IMR-90 (cell line): Measurements from ENCODE around the gene SUPT3H. TPM values are rescaled to one million over a fixed set of nuclear protein-coding genes. Genes with fewer than 3 reads are reported as not detected.
A peak's percentile ranks its signal among the peaks of the same experiment; 100 is the strongest.

Experiments
- ATAC-seq: fragments of 200-7000 bp; cut with Tn5 transposase; 2 replicates; pipeline ENCODE4 v1.9.1; 2020; ENCODE audit warnings: low read depth, mild to moderate bottlenecking, moderate library complexity
- BruUV-seq: library from RNA; stranded (reverse); fragments of 400-500 nt; replicated peaks from 2 replicates; lab custom pipeline; 2021; lab: Mats Ljungman, UMichigan
- CTCF ChIA-PET: fragments of 300-600 bp; formaldehyde crosslinking; extraction: SDS; loops from one replicate; lab custom pipeline; 2021; ENCODE audit warnings: antibody characterized with exemption; lab: Yijun Ruan, JAX
- POLR2A ChIA-PET: fragments of 300-600 bp; sonication (Branson Sonifier 250); formaldehyde crosslinking; loops from one replicate; lab custom pipeline; 2022; ENCODE audit warnings: antibody characterized with exemption; ENCODE audit not compliant: unreplicated experiment; lab: Charles Lee
- DNase-seq: peaks from one replicate; pipeline ENCODE4 v3.0.0; 2013
- H2AFZ ChIP-seq: replicated peaks from 2 replicates; pipeline ENCODE3; 2013; ENCODE audit warnings: low read length, mild to moderate bottlenecking; ENCODE audit not compliant: poor library complexity
- H2AK5ac ChIP-seq: 2 replicates; pipeline ENCODE4 v1.6.1; 2013; ENCODE audit warnings: low read depth, low read length, inconsistent platforms
- H2AK9ac ChIP-seq: replicated peaks from 2 replicates; pipeline ENCODE3; 2013; ENCODE audit warnings: mild to moderate bottlenecking, low read depth, low read length, moderate library complexity; ENCODE audit not compliant: poor library complexity
- H2BK120ac ChIP-seq: 2 replicates; pipeline ENCODE4 v1.6.1; 2013; ENCODE audit warnings: low read depth, low read length, inconsistent platforms
- H2BK15ac ChIP-seq: 3 replicates; pipeline ENCODE4 v1.6.1; 2013; ENCODE audit warnings: low read depth, low read length, inconsistent platforms
- H2BK20ac ChIP-seq: 2 replicates; pipeline ENCODE4 v1.6.1; 2013; ENCODE audit warnings: low read depth, mild to moderate bottlenecking, inconsistent platforms, low read length, moderate library complexity
- H2BK5ac ChIP-seq: 2 replicates; pipeline ENCODE4 v1.6.1; 2013; ENCODE audit warnings: mild to moderate bottlenecking, low read depth, low read length, inconsistent platforms; ENCODE audit not compliant: poor library complexity, severe bottlenecking
- H3K14ac ChIP-seq: replicated peaks from 2 replicates; pipeline ENCODE4 v1.6.1; 2013; ENCODE audit warnings: low read depth, low read length, inconsistent platforms
- H3K18ac ChIP-seq: 2 replicates; pipeline ENCODE4 v1.6.1; 2013; ENCODE audit warnings: low read depth, low read length, control low read depth
- H3K23ac ChIP-seq: 2 replicates; pipeline ENCODE4 v1.6.1; 2013; ENCODE audit warnings: low read depth, low read length, inconsistent platforms
- H3K27ac ChIP-seq: 2 replicates; pipeline ENCODE4 v1.5.1; 2013; ENCODE audit warnings: mild to moderate bottlenecking, control low read depth, low read length; ENCODE audit not compliant: insufficient read depth
- H3K27me3 ChIP-seq: 2 replicates; pipeline ENCODE4 v1.6.1; 2013; ENCODE audit warnings: low read length; ENCODE audit not compliant: control insufficient read depth, insufficient read depth
- H3K36me3 ChIP-seq: 2 replicates; pipeline ENCODE4 v1.6.1; 2013; ENCODE audit warnings: low read length, mixed read lengths; ENCODE audit not compliant: control insufficient read depth, insufficient read depth
- H3K4ac ChIP-seq: 2 replicates; pipeline ENCODE4 v1.6.1; 2013; ENCODE audit warnings: low read depth, low read length, inconsistent platforms
- H3K4me1 ChIP-seq: 2 replicates; pipeline ENCODE4 v1.6.1; 2013; ENCODE audit warnings: low read length, mixed read lengths; ENCODE audit not compliant: control insufficient read depth, insufficient read depth
- H3K4me2 ChIP-seq: 2 replicates; pipeline ENCODE4 v1.6.1; 2013; ENCODE audit warnings: low read depth, mild to moderate bottlenecking, control low read depth, low read length, moderate library complexity
- H3K4me3 ChIP-seq: 2 replicates; pipeline ENCODE4 v1.5.1; 2013; ENCODE audit warnings: low read depth, mild to moderate bottlenecking, control low read depth, low read length, moderate library complexity; ENCODE audit not compliant: insufficient read depth
- H3K56ac ChIP-seq: 2 replicates; pipeline ENCODE4 v1.6.1; 2013; ENCODE audit warnings: low read length, inconsistent platforms; ENCODE audit not compliant: insufficient read depth; ENCODE audit errors: extremely low read depth
- H3K79me1 ChIP-seq, 2 experiments: 2 replicates each; pipeline ENCODE4 v1.6.1; 2013; ENCODE audit warnings: low read length in 2 of 2, inconsistent platforms in 1 of 2, low read depth in 1 of 2
- H3K9ac ChIP-seq: 2 replicates; pipeline ENCODE4 v1.6.1; 2013; ENCODE audit warnings: low read depth, low read length, control low read depth
- H3K9me1 ChIP-seq: 2 replicates; pipeline ENCODE4 v1.6.1; 2013; ENCODE audit warnings: low read length, inconsistent platforms; ENCODE audit not compliant: insufficient read depth
- H3K9me3 ChIP-seq: 2 replicates; pipeline ENCODE4 v1.6.1; 2013; ENCODE audit warnings: low read length; ENCODE audit not compliant: control insufficient read depth, insufficient read depth
- H4K20me1 ChIP-seq: 2 replicates; pipeline ENCODE4 v1.6.1; 2013; ENCODE audit warnings: low read length, inconsistent platforms; ENCODE audit not compliant: insufficient read depth
- H4K5ac ChIP-seq: 2 replicates; pipeline ENCODE4 v1.6.1; 2013; ENCODE audit warnings: mild to moderate bottlenecking, low read depth, low read length, control low read depth
- H4K8ac ChIP-seq, 2 experiments: 2 replicates each; pipeline ENCODE4 v1.6.1; 2013; ENCODE audit warnings: low read depth in 2 of 2, low read length in 2 of 2, control low read depth in 1 of 2, inconsistent platforms in 1 of 2
- H4K91ac ChIP-seq: 2 replicates; pipeline ENCODE4 v1.6.1; 2013; ENCODE audit warnings: low read depth, low read length, inconsistent platforms; ENCODE audit not compliant: insufficient read depth
- CEBPB ChIP-seq: IDR thresholded peaks from 2 replicates; pipeline ENCODE4 v1.6.1; 2012; ENCODE audit warnings: low read depth, low read length, improper control_type of control experiment
- MAFK ChIP-seq: IDR thresholded peaks from 2 replicates; pipeline ENCODE4 v1.6.1; 2012; ENCODE audit warnings: low read depth, low read length, improper control_type of control experiment
- WGBS, 2 experiments: methylation state at CpG; one replicate each; pipeline versions ENCODE4 v1.1.5 to v1.1.7; 2013; ENCODE audit warnings: missing lambda C conversion rate in 2 of 2; ENCODE audit not compliant: insufficient read length in 1 of 2; ENCODE audit errors: extremely low coverage in 2 of 2; 5-methylcytosine and 5-hydroxymethylcytosine counted together
- dilution Hi-C: fragments of 300-500 bp; cut with HindIII; formaldehyde crosslinking; loops from one replicate; pipeline ENCODE4 v1.14.3; 2018; ENCODE audit warnings: low sequenced_read_pairs; ENCODE audit not compliant: unreplicated experiment
- in situ Hi-C: fragments of 300-500 bp; cut with MboI; formaldehyde crosslinking; loops from 3 replicates; pipeline ENCODE4 v1.14.3; 2019; ENCODE audit warnings: low sequenced_read_pairs, inconsistent platforms, mixed read lengths
- intact Hi-C: fragments of 100-400 bp; cut with micrococcal nuclease; formaldehyde crosslinking; loops from 2 replicates; pipeline ENCODE4 v1.10.0; 2022
- polyA plus RNA-seq, 3 experiments: library from polyadenylated mRNA; depleted of rRNA; stranded (reverse); fragments of >200 nt; gene quantifications; 2 replicates each; pipeline ENCODE4 v1.2.3, GENCODE V29; 2012; ENCODE audit warnings: low replicate concordance in 1 of 3
- total RNA-seq: library from RNA; depleted of rRNA; stranded (reverse); fragments of >200 nt; gene quantifications from 2 replicates; pipeline ENCODE4 v1.2.3, GENCODE V29; 2012

SUPT3H gene
- total and polyA plus RNA-seq, 2 of the 4 experiments (the other 2 are of a cell fraction): 4.5 to 5.0 TPM

- ChIA-PET CTCF (interaction anchor here (0.8 to 1.3 kb wide), 2 partner anchors 9 to 222 kb away, joined by 3 read pairs; no protein-coding TSS in a partner anchor), POLR2A (no interaction called here)
- WGBS, 2 experiments: no CpG with 5 or more reads among the region's 2 CpGs
- Histone ChIP-seq H4K91ac (no peak overlapping the region), H2AFZ (no peak overlapping the region), H3K9me1 (no peaks in the 10 kb centered on the region), H3K23ac (no peak overlapping the region), H3K4me2 (no peak overlapping the region), H3K56ac (no peak overlapping the region), H2BK120ac (no peak overlapping the region), H3K36me3 (no peaks in the 10 kb centered on the region), H2BK20ac (no peak overlapping the region), H3K4me3 (no peak overlapping the region), H4K8ac (no peak overlapping the region), H4K5ac (no peak overlapping the region), H3K9ac (no peak overlapping the region), H3K79me1 (no peaks in the 10 kb centered on the region), H3K18ac (no peak overlapping the region), H3K27ac (no peak overlapping the region), H2AK9ac (no peak overlapping the region), H2AK5ac (no peak overlapping the region), H4K20me1 (no peaks in the 10 kb centered on the region), H2BK5ac (no peak overlapping the region), H2BK15ac (no peak overlapping the region), H3K27me3 (no peaks in the 10 kb centered on the region), H3K4ac (no peak overlapping the region), H3K9me3 (no peaks in the 10 kb centered on the region), H3K4me1 (no peaks in the 10 kb centered on the region), H3K14ac (no peak overlapping the region)
- in situ Hi-C loops: no loop called here
- TF ChIP-seq CEBPB: peak; percentile 88
- TF ChIP-seq MAFK: no peak
- intact Hi-C loops: no loop called here
- no TSS peak for BruUV-seq
- no peak for DNase-seq
- no peak for ATAC-seq
- dilution Hi-C loops: no loop called here
Observed at GRCh38 chr6:45032426-45032825, 345.3 kb downstream of the SUPT3H start.
